SK-N-SH treated with all-trans-retinoic acid at 6 μM for 48 hours (cell line): ENCODE results near the gene EPB41L4A.

Experiments used
- ARNTL ChIP-seq: fragments of 450-650 bp; formaldehyde crosslinking; IDR thresholded peaks from 2 replicates; pipeline ENCODE4 v1.5.0; 2020; ENCODE audit warnings: low read depth, mild to moderate bottlenecking, moderate library complexity, borderline replicate concordance
- BACH2 ChIP-seq: fragments of 250-450 bp; sonication (Bioruptor Pico); IDR thresholded peaks from 2 replicates; pipeline ENCODE4 v1.9.0; 2021; ENCODE audit warnings: mild to moderate bottlenecking, borderline replicate concordance
- CSDC2 ChIP-seq: fragments of 250-450 bp; sonication (Bioruptor Pico); IDR thresholded peaks from 2 replicates; pipeline ENCODE4 v1.5.0; 2020; ENCODE audit warnings: mild to moderate bottlenecking, moderate library complexity
- SNAI2 ChIP-seq: fragments of 250-450 bp; sonication (Bioruptor Pico); IDR thresholded peaks from 2 replicates; pipeline ENCODE4 v1.5.0; 2020; ENCODE audit warnings: mild to moderate bottlenecking, moderate library complexity
- ZFP3 ChIP-seq: fragments of 250-450 bp; sonication (Bioruptor Pico); IDR thresholded peaks from 2 replicates; pipeline ENCODE4 v1.5.0; 2020; ENCODE audit warnings: mild to moderate bottlenecking, moderate library complexity
- ZFP30 ChIP-seq: fragments of 450-650 bp; formaldehyde crosslinking; IDR thresholded peaks from 2 replicates; pipeline ENCODE4 v1.5.0; 2022; ENCODE audit warnings: mild to moderate bottlenecking, moderate library complexity
- ZNF565 ChIP-seq: fragments of 450-650 bp; formaldehyde crosslinking; conservative IDR thresholded peaks from 2 replicates; pipeline ENCODE4 v1.5.0; 2020; ENCODE audit warnings: low read depth, mild to moderate bottlenecking, moderate library complexity
- TF ChIP-seq, protein P1 (sequence below): fragments of 250-450 bp; sonication (Bioruptor Pico); IDR thresholded peaks from 2 replicates; pipeline ENCODE4 v1.8.0; 2020; ENCODE audit warnings: mild to moderate bottlenecking, moderate library complexity, borderline replicate concordance

DNA sequence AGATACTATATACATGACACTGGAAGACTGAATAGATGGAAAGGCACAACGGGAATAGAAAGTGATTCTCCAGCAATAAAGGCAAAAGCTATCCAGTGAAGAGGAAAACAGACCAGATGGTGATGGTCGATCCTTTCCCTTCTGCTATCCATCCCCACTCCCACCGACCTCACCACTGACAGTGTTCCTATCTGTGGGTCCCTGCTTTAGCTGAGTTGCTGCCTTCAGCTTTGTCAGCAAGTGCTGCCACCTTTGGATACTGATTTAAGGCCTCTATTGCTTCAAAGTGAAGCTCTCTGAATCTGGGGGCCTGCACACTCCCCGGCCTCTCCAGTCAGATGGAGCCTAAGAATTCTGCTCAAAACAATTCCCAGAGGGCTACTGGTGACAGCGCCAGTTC, 32.3 kb downstream of the EPB41L4A start:
- TF ChIP-seq ZFP3: no peak
- TF ChIP-seq, protein P1, sequence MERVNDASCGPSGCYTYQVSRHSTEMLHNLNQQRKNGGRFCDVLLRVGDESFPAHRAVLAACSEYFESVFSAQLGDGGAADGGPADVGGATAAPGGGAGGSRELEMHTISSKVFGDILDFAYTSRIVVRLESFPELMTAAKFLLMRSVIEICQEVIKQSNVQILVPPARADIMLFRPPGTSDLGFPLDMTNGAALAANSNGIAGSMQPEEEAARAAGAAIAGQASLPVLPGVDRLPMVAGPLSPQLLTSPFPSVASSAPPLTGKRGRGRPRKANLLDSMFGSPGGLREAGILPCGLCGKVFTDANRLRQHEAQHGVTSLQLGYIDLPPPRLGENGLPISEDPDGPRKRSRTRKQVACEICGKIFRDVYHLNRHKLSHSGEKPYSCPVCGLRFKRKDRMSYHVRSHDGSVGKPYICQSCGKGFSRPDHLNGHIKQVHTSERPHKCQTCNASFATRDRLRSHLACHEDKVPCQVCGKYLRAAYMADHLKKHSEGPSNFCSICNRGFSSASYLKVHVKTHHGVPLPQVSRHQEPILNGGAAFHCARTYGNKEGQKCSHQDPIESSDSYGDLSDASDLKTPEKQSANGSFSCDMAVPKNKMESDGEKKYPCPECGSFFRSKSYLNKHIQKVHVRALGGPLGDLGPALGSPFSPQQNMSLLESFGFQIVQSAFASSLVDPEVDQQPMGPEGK (CRISPR knock-in tag): no peak
- TF ChIP-seq ZNF565 (CRISPR knock-in tag): no peak
- TF ChIP-seq ZFP30 (CRISPR knock-in tag): no peak
- TF ChIP-seq BACH2 (CRISPR knock-in tag): no peak
- no peak for TF ChIP-seq ARNTL (CRISPR knock-in tag)
- TF ChIP-seq CSDC2: no peak
- no peak for TF ChIP-seq SNAI2 (CRISPR knock-in tag)
